ENCODE data around the gene TMEM245.

DNA sequence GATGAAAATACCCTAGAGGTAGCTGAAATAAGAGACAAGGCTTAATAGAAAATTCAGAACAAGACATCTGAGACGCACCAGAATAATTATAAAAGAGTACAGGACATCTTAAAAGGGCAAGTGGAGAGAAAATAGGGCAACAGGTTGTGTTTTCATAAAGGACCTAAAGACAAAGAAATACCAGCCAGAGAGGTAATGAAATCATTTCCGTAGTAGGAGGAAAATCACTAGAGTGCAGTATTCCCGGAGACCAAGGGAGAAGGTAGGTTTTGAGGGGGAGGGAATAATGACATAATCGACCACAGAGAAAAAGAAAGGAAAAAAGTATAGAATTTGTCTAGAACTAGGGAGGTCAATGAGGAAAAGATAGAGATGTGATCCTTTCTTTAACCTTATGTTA, 80.2 kb downstream of the TMEM245 start:
- TF ChIP-seq, protein P1, sequence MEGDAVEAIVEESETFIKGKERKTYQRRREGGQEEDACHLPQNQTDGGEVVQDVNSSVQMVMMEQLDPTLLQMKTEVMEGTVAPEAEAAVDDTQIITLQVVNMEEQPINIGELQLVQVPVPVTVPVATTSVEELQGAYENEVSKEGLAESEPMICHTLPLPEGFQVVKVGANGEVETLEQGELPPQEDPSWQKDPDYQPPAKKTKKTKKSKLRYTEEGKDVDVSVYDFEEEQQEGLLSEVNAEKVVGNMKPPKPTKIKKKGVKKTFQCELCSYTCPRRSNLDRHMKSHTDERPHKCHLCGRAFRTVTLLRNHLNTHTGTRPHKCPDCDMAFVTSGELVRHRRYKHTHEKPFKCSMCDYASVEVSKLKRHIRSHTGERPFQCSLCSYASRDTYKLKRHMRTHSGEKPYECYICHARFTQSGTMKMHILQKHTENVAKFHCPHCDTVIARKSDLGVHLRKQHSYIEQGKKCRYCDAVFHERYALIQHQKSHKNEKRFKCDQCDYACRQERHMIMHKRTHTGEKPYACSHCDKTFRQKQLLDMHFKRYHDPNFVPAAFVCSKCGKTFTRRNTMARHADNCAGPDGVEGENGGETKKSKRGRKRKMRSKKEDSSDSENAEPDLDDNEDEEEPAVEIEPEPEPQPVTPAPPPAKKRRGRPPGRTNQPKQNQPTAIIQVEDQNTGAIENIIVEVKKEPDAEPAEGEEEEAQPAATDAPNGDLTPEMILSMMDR (conservative IDR thresholded peaks at IDR 0.05) = no peak
- TF ChIP-seq EZH2 (IDR thresholded peaks at IDR 0.05; ENCODE audit: low read depth) = no peak

Data from PC-9 (cell line).